GM23338 (cell line): Measurements from ENCODE around the gene AAGAB.

Source experiments
- EZH2 ChIP-seq: fragments of 200-600 bp; sonication (generic); IDR thresholded peaks from one replicate; pipeline ENCODE4 v1.8.0; 2017; ENCODE audit warnings: antibody characterized with exemption, mild to moderate bottlenecking, low read depth; ENCODE audit not compliant: unreplicated experiment
- EZH2phosphoT487 ChIP-seq: fragments of 200-600 bp; sonication (generic); IDR thresholded peaks from one replicate; pipeline ENCODE4 v1.8.1; 2018; ENCODE audit warnings: antibody characterized with exemption; ENCODE audit not compliant: unreplicated experiment
- POLR2AphosphoS5 ChIP-seq: IDR thresholded peaks from 2 replicates; pipeline ENCODE4 v1.6.1; 2016; ENCODE audit warnings: antibody characterized with exemption, low read depth
- TF ChIP-seq, protein P1 (sequence below), 2 experiments: fragments of 200-600 bp in 1 of 2; sonication (generic) in 1 of 2; conservative IDR thresholded peaks; 2 replicates each; pipeline versions ENCODE4 v1.5.1 to v1.6.1; 2016 to 2017; ENCODE audit warnings: antibody characterized with exemption in 2 of 2, low read depth in 2 of 2, mild to moderate bottlenecking in 2 of 2, moderate library complexity in 1 of 2
- TF ChIP-seq, protein P2 (sequence below): IDR thresholded peaks from one replicate; pipeline ENCODE4 v1.6.1; 2018; ENCODE audit warnings: antibody characterized with exemption; ENCODE audit not compliant: unreplicated experiment
- TF ChIP-seq, protein P3 (sequence below): fragments of 250-450 bp; sonication (Bioruptor Pico); IDR thresholded peaks from 2 replicates; pipeline ENCODE4 v1.5.0; 2020; ENCODE audit warnings: mild to moderate bottlenecking, moderate library complexity

DNA sequence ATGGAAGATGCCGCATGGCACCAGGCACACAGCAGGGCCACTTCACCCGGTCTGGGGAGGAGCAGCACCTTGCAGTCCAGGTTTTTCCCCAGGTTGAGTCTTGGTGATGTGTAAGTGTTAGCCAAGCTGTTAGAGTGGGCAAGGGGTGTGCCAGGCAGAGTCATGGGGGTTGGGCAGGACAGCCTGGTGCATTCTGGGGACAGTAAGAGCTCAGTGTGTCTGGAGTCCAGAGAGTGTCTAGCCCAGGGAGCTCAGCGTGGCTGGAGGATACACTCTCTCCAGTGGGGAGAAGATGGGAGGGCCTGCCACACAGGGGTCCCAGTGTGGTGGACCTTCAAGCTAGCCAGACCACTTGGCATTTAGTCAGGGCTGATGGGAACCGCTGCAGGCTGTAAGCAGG, 87.4 kb downstream of the AAGAB start:
- TF ChIP-seq, protein P1, sequence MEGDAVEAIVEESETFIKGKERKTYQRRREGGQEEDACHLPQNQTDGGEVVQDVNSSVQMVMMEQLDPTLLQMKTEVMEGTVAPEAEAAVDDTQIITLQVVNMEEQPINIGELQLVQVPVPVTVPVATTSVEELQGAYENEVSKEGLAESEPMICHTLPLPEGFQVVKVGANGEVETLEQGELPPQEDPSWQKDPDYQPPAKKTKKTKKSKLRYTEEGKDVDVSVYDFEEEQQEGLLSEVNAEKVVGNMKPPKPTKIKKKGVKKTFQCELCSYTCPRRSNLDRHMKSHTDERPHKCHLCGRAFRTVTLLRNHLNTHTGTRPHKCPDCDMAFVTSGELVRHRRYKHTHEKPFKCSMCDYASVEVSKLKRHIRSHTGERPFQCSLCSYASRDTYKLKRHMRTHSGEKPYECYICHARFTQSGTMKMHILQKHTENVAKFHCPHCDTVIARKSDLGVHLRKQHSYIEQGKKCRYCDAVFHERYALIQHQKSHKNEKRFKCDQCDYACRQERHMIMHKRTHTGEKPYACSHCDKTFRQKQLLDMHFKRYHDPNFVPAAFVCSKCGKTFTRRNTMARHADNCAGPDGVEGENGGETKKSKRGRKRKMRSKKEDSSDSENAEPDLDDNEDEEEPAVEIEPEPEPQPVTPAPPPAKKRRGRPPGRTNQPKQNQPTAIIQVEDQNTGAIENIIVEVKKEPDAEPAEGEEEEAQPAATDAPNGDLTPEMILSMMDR (conservative IDR thresholded peaks at IDR 0.05; ENCODE audit: low read depth in 2 of 2): no peak
- TF ChIP-seq EZH2phosphoT487 (no peak), EZH2 (no peak), POLR2AphosphoS5 (no peak)
- TF ChIP-seq, protein P2, sequence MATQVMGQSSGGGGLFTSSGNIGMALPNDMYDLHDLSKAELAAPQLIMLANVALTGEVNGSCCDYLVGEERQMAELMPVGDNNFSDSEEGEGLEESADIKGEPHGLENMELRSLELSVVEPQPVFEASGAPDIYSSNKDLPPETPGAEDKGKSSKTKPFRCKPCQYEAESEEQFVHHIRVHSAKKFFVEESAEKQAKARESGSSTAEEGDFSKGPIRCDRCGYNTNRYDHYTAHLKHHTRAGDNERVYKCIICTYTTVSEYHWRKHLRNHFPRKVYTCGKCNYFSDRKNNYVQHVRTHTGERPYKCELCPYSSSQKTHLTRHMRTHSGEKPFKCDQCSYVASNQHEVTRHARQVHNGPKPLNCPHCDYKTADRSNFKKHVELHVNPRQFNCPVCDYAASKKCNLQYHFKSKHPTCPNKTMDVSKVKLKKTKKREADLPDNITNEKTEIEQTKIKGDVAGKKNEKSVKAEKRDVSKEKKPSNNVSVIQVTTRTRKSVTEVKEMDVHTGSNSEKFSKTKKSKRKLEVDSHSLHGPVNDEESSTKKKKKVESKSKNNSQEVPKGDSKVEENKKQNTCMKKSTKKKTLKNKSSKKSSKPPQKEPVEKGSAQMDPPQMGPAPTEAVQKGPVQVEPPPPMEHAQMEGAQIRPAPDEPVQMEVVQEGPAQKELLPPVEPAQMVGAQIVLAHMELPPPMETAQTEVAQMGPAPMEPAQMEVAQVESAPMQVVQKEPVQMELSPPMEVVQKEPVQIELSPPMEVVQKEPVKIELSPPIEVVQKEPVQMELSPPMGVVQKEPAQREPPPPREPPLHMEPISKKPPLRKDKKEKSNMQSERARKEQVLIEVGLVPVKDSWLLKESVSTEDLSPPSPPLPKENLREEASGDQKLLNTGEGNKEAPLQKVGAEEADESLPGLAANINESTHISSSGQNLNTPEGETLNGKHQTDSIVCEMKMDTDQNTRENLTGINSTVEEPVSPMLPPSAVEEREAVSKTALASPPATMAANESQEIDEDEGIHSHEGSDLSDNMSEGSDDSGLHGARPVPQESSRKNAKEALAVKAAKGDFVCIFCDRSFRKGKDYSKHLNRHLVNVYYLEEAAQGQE: no peak
- TF ChIP-seq, protein P3, sequence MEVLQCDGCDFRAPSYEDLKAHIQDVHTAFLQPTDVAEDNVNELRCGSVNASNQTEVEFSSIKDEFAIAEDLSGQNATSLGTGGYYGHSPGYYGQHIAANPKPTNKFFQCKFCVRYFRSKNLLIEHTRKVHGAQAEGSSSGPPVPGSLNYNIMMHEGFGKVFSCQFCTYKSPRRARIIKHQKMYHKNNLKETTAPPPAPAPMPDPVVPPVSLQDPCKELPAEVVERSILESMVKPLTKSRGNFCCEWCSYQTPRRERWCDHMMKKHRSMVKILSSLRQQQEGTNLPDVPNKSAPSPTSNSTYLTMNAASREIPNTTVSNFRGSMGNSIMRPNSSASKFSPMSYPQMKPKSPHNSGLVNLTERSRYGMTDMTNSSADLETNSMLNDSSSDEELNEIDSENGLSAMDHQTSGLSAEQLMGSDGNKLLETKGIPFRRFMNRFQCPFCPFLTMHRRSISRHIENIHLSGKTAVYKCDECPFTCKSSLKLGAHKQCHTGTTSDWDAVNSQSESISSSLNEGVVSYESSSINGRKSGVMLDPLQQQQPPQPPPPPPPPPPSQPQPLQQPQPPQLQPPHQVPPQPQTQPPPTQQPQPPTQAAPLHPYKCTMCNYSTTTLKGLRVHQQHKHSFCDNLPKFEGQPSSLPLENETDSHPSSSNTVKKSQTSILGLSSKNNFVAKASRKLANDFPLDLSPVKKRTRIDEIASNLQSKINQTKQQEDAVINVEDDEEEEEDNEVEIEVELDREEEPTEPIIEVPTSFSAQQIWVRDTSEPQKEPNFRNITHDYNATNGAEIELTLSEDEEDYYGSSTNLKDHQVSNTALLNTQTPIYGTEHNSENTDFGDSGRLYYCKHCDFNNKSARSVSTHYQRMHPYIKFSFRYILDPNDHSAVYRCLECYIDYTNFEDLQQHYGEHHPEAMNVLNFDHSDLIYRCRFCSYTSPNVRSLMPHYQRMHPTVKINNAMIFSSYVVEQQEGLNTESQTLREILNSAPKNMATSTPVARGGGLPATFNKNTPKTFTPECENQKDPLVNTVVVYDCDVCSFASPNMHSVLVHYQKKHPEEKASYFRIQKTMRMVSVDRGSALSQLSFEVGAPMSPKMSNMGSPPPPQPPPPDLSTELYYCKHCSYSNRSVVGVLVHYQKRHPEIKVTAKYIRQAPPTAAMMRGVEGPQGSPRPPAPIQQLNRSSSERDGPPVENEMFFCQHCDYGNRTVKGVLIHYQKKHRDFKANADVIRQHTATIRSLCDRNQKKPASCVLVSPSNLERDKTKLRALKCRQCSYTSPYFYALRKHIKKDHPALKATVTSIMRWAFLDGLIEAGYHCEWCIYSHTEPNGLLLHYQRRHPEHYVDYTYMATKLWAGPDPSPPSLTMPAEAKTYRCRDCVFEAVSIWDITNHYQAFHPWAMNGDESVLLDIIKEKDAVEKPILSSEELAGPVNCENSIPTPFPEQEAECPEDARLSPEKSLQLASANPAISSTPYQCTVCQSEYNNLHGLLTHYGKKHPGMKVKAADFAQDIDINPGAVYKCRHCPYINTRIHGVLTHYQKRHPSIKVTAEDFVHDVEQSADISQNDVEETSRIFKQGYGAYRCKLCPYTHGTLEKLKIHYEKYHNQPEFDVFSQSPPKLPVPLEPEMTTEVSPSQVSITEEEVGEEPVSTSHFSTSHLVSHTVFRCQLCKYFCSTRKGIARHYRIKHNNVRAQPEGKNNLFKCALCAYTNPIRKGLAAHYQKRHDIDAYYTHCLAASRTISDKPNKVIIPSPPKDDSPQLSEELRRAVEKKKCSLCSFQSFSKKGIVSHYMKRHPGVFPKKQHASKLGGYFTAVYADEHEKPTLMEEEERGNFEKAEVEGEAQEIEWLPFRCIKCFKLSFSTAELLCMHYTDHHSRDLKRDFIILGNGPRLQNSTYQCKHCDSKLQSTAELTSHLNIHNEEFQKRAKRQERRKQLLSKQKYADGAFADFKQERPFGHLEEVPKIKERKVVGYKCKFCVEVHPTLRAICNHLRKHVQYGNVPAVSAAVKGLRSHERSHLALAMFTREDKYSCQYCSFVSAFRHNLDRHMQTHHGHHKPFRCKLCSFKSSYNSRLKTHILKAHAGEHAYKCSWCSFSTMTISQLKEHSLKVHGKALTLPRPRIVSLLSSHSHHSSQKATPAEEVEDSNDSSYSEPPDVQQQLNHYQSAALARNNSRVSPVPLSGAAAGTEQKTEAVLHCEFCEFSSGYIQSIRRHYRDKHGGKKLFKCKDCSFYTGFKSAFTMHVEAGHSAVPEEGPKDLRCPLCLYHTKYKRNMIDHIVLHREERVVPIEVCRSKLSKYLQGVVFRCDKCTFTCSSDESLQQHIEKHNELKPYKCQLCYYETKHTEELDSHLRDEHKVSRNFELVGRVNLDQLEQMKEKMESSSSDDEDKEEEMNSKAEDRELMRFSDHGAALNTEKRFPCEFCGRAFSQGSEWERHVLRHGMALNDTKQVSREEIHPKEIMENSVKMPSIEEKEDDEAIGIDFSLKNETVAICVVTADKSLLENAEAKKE (CRISPR knock-in tag): no peak
